ENCODE measurements around the gene TOP1. TPM values are rescaled to one million over a fixed set of nuclear protein-coding genes. Genes with fewer than 3 reads are reported as not detected.

The TOP1 gene
- polyA plus RNA-seq, 1 of the 3 experiments (the other 2 are of a cell fraction) = 11.9 TPM

- Histone ChIP-seq H3K36me3 (replicated peaks in 1 of 2; ENCODE audit: control insufficient read depth in 1 of 2, insufficient read depth in 2 of 2, low read length in 1 of 2) (peaks cover 2 to 4% of the 10 kb centered on the region in 2 experiments), H3F3A (replicated peaks; ENCODE audit: insufficient read depth) (no peaks in the 10 kb centered on the region), H3K4me1 (ENCODE audit: control insufficient read depth in 1 of 2, insufficient read depth in 2 of 2, low read depth in 1 of 2, low read length in 1 of 2) (no peaks in the 10 kb centered on the region; a peak in 1 of 4 replicates), H3K4me3 (ENCODE audit: low read depth in 2 of 2, low read length in 1 of 2) (no peak overlapping the region), H3K27ac (ENCODE audit: low read depth in 2 of 2, low read length in 1 of 2) (no peak overlapping the region), H3K79me2 (ENCODE audit: insufficient read depth) (peaks cover 99% of the 10 kb centered on the region), H3K9me2 (no peaks in the 10 kb centered on the region), H3K4me2 (no peak overlapping the region), H4K20me1 (ENCODE audit: insufficient read depth) (peaks cover 90% of the 10 kb centered on the region), H3K9me3 (no peaks in the 10 kb centered on the region), H2AFZ (ENCODE audit: low read depth) (no peak overlapping the region), H3K27me3 (ENCODE audit: insufficient read depth) (no peaks in the 10 kb centered on the region), H3K9ac (no peak overlapping the region)
- WGBS (ENCODE audit: low lambda C conversion rate) = 95% methylated on average over 1 of the region's 1 CpG
- TF ChIP-seq SIN3A (IDR thresholded peaks at IDR 0.05; ENCODE audit: borderline replicate concordance, low read depth, low read length) = no peak
- TF ChIP-seq TEAD4 (IDR thresholded peaks at IDR 0.05; ENCODE audit: borderline replicate concordance, insufficient read depth) = no peak
- TF ChIP-seq ZBTB33 (IDR thresholded peaks at IDR 0.05; ENCODE audit: borderline replicate concordance, low read depth) = no peak
- TF ChIP-seq TAF1 (IDR thresholded peaks at IDR 0.05; ENCODE audit: borderline replicate concordance, low read depth, low read length) = no peak
- no peak for TF ChIP-seq FOSL2 (IDR thresholded peaks at IDR 0.05; ENCODE audit: borderline replicate concordance, low read depth)
- TF ChIP-seq JUND (IDR thresholded peaks at IDR 0.05) = no peak
- no peak for TF ChIP-seq POLR2AphosphoS5 (IDR thresholded peaks at IDR 0.05; ENCODE audit: low read depth, low read length)
- TF ChIP-seq REST (IDR thresholded peaks at IDR 0.05; ENCODE audit: low read depth, low read length) = no peak
- CTCF ChIA-PET = interaction anchor here (1.7 to 2.3 kb wide), 2 partner anchors 11 to 41 kb away, joined by 4 read pairs; no protein-coding TSS in a partner anchor
- no peak for DNase-seq
- POLR2A ChIA-PET = no interaction called here
Observed at GRCh38 chr20:41040855-41041254, 12.2 kb downstream of the TOP1 start.

- peaks cover 90% of the 10 kb centered on the region for H4K20me1 ChIP-seq (ENCODE audit: insufficient read depth)
- WGBS (ENCODE audit: low lambda C conversion rate) = 98% methylated on average over 4 of the region's 4 CpGs
- H3K4me2 ChIP-seq = no peak overlapping the region
- H3K36me3 ChIP-seq (replicated peaks in 1 of 2; ENCODE audit: control insufficient read depth in 1 of 2, insufficient read depth in 2 of 2, low read length in 1 of 2) = peaks cover 0 to 2% of the 10 kb centered on the region in 2 experiments
- peaks cover 5% of the 10 kb centered on the region for H3F3A ChIP-seq (replicated peaks; ENCODE audit: insufficient read depth)
- H2AFZ ChIP-seq (ENCODE audit: low read depth) = no peak overlapping the region
- no peak overlapping the region for H3K4me3 ChIP-seq (ENCODE audit: low read depth in 2 of 2, low read length in 1 of 2)
- peaks cover 99% of the 10 kb centered on the region for H3K79me2 ChIP-seq (ENCODE audit: insufficient read depth)
- ChIA-PET CTCF (interaction anchor here (0.8 kb wide), 1 partner anchor 53 kb away, joined by 4 read pairs; no protein-coding TSS in a partner anchor), POLR2A (no interaction called here)
- H3K4me1 ChIP-seq (ENCODE audit: control insufficient read depth in 1 of 2, insufficient read depth in 2 of 2, low read depth in 1 of 2, low read length in 1 of 2) = peaks cover 2 to 5% of the 10 kb centered on the region in 2 experiments; a peak in 3 of 4 replicates
- H3K27me3 ChIP-seq (ENCODE audit: insufficient read depth) = no peaks in the 10 kb centered on the region
- H3K9ac ChIP-seq = no peak overlapping the region
- no peaks in the 10 kb centered on the region for H3K9me2 ChIP-seq
- no peak for DNase-seq
- no peaks in the 10 kb centered on the region for H3K9me3 ChIP-seq
- no peak overlapping the region for H3K27ac ChIP-seq (ENCODE audit: low read depth in 2 of 2, low read length in 1 of 2)
- TF ChIP-seq IRF3 (IDR thresholded peaks at IDR 0.05; ENCODE audit: low read depth, low read length) (no peak), MAX (IDR thresholded peaks at IDR 0.05; ENCODE audit: low read depth) (no peak), POLR2AphosphoS5 (IDR thresholded peaks at IDR 0.05; ENCODE audit: low read depth, low read length) (no peak), RFX5 (IDR thresholded peaks at IDR 0.05; ENCODE audit: low read length) (no peak), USF1 (IDR thresholded peaks at IDR 0.05; ENCODE audit: borderline replicate concordance, low read depth) (no peak), EP300 (IDR thresholded peaks at IDR 0.05; ENCODE audit: borderline replicate concordance in 1 of 2, low read depth in 1 of 2, low read length in 1 of 2) (no peak), USF2 (IDR thresholded peaks at IDR 0.05; ENCODE audit: borderline replicate concordance, low read depth, low read length) (no peak), SIN3A (IDR thresholded peaks at IDR 0.05; ENCODE audit: borderline replicate concordance, low read depth, low read length) (no peak), ZBTB33 (IDR thresholded peaks at IDR 0.05; ENCODE audit: borderline replicate concordance, low read depth) (no peak), TAF1 (IDR thresholded peaks at IDR 0.05; ENCODE audit: borderline replicate concordance, low read depth, low read length) (no peak)
Observed at GRCh38 chr20:41041693-41042092, 13.1 kb downstream of the TOP1 start.
